HG02642 (cell line): ENCODE data around the gene FJX1.
"Not testable (repeated sequence)": the region's sequence is repeated elsewhere in the genome, so short reads cannot be mapped to it uniquely, and the experiment has no call there.

ENCODE experiments used
- ATAC-seq: cut with Tn5 transposase; IDR thresholded peaks from one replicate; pipeline ENCODE4 v1.9.1; 2021; ENCODE audit warnings: mild to moderate bottlenecking; ENCODE audit not compliant: unreplicated experiment, poor library complexity

FJX1 gene

DNA sequence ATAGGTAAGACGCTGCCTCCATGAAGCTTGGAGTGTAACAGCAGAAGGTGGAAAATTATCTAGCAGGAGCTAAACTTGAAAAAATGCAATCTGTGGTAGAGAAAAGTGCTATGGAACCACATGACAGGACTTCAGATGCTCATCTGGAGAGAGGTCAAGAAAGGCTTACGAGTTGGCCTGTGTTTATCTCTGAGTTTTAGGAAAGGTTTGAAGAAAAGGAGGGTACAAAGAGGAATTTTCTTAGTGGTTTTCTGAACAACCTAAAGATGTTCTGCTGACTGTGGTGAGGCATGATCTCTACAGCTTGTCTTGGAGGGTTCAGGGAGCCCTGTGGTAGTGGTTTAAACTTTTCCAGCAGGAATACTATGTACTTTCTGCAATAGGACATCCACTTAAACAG is 8.2 kb downstream of the FJX1 start:
- no peak for ATAC-seq

DNA sequence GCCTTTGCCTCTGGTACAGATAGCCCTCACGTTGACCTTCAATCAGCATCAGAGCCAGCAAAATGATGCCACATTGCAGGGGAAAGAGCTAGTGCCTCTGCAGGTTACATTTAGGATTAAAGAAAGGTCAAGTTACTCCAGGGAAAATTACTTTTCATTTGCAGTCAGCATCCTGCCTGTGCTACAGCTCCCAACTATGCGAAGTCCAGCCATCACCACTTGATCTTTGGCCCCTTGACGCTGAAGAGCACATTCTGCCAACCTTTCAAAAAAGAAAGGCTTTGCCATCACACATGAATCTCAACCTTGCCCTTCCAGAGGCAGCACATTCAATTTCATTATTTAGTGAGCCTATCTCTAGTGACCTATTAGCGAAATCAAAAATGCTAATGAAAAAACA is 11.3 kb downstream of the FJX1 start:
- ATAC-seq = no peak

DNA sequence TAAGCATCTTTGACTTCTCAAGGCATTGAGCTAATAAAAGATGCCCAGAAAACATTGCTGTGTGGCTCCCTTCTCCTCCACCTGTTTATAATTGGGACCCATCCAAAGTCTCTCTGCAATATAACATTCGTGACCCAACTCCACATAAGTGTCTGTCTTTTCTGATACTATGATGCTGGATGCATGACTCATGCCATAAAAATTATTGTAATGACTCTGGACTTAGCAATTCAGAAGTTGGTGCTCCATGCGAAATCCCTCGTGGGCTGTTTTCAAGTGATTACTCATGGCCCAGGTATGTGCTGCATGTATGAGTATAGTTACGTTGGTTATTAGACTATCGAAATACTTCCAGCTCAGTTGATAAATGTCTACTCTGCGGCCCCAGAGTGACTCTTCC is 11.7 kb downstream of the FJX1 start:
- ATAC-seq = no peak

DNA sequence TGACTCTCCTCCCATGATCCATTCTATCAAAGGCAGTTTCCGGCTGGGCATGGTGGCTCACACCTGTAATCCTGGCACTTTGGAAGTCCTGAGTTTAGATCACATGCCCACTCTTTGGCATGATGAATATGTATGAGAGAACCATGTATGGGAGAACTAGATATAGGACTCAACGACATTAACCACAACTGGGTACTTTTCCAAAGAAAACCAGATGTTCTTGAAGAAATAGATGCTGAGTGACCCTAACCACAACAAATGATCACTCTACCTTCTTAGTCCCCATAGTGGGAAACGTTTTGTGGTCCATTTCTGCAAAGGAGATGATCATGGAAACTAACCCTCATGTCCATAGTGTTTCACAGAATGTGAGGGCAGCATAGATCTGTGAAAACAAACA is 13.6 kb downstream of the FJX1 start:
- ATAC-seq = no peak

DNA sequence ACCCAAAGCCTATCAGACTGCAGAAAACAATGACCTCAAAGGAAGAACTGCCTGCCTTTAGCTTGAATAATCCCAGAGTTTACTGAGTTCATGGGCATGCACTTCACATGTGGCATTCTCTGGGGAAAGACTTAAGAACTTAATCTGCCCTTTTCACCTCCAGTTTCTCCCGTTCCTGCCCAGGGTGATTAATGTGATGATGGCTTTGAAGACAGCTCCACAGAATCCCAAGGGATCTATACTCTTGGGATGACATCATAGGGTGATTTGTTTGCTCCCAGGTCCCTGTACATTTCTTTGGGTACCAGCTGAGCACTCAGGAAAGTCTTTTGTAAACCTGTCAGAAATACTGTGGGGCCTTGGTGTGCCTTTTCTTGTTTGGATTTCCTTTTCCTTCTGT is 14.0 kb downstream of the FJX1 start:
- no peak for ATAC-seq

DNA sequence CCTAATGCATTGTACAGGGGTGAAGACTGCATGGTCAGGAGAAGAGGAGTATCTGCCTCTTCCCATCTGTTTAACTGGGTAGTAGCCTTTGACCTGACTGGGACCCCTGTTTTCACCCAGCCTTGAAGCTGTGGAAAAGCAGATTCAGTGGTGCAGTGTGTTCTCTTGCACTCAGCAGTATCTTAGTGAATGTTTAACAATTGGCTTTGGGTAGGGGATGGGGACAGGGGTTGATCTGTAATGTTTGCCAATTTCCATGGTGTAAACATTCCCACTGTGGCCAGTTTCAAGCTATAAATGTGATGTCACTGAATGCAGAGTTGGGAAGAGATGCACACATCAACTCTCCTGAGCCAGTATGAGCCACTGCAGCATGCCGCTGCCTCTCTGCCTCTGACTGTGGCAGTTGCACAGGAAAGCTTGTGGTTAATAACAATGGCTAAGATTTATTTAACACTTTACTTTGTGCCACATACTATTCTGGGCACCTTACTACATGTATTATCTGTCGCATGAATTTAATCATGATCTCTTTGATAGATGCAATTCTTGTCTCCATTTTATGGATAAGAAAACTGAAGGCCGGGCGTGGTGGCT is 15.7 kb downstream of the FJX1 start:
- no peak for ATAC-seq

DNA sequence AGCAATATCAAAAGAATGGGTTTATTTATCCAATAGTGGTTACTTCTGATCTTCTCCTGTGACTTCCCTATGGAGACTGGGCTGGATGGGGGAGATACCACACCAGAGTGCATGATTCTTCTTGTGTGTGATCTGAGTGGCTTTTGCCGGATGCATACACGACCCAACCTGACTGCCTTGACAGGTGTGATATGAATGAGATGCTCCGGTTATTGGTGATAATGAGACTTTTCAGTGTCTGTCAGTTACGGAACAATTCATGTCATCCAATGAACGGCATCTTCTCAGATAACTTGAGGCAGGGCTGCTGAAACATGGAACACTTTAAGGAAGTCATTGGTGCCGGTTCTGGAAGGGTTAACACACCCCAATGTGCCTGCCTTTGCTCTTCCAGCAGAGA is 17.7 kb downstream of the FJX1 start:
- ATAC-seq = no peak

DNA sequence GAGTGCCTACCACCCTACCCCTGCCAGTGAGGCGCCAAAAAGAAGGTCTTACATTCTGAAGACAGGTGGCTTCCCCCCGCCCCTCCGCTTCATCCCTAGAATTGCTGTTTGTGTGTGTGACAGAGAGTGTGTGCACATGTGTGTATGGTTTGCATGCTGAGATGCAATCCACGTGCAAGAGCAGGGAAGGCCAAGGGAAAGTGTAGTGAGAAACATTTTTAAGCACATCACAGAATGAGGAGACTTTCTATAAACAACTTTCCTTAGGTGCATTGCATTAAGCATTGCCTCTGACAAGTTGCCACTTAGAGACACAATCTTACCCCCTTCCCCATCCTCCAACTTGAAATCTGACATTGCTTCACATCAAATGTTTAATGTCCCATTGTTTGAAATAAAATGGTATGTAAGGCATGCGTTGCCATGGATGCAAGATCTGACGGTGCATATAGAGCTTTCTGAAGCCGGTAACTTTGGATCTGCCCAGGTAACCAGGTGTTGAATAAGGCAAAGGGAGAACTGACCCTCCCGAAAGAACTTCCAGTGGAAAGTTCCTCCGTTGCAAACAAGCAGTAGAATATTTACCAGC is 21.4 kb downstream of the FJX1 start:
- ATAC-seq = no peak

DNA sequence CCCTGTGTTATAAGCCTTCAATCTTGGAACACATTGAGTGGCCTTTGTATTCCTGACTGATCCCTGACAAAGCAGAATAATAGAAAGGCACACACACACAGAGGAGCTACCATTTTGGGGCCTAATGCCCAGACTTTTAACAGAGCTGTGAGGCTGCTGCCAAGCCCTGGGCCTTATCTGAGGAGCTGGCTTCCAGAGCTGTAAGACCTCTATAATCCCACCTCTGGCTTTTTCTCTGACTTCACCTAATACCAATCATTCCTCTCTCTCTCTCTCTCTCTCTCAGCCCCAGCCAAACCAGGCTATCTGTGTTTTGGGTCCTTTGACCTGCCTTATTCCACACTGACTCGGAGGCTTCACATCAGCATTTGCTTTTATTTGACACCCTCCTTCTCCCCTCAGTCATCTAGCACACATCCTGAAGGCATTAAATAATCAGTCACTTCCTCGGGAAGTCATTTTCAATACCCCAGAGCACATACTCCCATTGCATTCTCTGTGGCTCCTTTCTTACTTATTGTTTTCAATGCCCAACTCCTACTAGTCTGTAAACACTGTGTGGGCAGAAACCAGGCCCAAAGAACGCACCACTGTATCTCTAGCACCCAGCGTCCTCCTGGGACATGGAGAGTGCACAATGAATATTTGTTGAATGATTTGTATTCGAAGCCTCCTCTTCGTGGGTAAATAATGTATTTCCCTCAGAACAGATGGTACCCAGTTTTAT is 23.1 kb downstream of the FJX1 start:
- ATAC-seq = no peak

DNA sequence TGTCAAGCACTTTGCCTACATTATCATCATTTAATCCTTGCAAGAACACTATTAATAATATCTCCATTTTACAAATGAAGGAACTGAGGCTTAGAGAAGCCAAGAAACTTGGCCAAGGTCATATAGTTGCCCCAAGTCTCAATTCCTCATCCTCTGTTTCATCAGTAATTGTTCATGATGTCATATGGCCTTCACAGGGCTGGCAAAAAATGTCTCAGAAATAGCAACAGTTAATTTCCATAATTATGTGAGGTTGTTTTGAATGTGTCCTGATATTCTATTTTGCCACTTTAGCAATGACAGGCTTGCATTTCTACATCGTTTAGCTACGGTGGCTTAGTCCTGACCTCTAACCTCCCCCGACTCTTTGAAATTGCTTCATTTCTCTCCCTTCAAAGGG is 23.7 kb downstream of the FJX1 start:
- no peak for ATAC-seq

DNA sequence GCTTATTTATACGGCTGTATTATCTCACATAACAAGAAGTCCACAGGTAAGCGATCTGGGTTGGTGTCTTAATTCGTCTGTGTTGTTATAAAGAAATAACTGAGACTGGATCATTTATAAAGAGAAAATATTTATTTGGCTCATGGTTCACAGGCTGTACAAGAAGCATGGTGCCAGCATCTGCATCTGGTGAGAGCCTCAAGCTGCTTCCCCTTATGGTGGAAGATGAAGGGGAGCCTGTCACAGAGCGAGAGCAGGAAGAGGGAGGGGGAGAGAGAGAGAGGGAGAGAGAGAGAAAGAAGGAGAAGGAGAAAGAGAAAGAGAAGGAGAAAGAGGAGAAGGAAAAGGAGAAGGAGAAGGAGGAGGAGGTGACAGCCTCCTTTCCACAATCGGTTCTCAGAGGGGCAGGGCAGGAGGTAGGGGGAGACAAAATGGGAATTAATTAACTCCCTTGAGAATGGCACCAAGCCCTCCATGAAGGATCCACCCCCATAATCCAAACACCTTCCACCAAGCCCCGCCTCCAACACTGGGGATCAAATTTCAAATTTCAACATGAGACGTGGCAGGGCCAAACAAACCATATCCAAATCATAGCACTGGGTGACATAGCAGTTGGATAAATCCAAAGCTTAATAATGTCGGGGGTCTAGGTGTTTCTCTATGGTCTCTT is 29.3 kb downstream of the FJX1 start:
- no peak for ATAC-seq

DNA sequence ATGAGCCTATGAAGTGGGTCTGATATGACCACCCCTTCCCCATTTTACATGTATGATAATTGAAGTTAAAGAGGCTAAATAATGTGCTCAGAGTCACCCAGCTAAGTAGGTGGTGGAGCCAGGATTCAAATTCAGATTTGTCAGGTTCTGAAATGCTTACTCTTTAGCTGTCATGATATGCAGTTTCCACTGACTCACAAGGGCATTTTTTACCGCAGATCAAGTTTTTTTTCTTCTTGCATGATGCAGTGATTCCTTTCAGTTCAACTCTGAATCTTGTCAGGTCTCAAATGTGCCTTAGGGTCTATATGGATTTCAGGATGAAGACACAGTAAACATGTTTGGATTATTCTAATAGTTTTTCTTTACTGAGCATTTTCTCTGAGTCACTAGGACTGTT is 31.7 kb downstream of the FJX1 start:
- no peak for ATAC-seq

DNA sequence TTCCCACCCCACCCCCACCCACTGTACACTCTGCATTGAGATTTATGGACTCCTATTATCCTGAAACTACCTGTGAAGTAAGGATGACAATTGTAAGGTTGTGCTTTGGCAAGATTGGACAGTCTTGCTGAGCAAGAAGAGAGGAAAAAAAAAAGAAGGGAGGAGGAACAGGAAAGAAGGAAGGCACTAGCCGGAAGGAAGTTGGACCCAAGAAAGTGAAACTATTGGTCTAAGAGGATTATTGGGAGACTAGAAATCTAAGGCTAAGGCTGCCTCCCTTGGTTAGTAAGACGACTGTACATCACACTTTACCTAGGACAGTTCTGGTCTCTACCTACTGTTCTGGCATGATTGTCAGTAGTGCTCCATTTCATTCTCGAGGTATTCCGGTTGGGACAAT is 32.2 kb downstream of the FJX1 start:
- ATAC-seq = no peak

DNA sequence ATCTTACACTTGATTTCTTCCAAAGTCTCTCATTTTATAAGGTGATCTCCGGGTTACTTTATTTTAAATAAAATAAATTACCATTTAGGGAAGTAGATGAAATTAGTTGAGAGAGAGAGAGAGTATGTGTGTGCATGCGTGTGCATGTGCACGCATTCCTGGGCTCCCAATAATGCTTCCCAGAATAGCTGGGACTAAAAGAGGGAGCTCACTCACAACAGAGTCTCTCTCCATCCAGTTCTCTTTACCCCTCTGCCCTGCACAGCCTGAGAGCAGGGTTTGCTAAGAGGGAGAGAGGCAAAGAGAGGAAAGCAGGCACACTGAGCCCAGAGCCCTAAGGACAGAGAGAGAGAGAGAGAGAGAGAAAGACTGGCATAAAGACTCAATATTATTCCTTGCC is 33.0 kb downstream of the FJX1 start:
- no peak for ATAC-seq

DNA sequence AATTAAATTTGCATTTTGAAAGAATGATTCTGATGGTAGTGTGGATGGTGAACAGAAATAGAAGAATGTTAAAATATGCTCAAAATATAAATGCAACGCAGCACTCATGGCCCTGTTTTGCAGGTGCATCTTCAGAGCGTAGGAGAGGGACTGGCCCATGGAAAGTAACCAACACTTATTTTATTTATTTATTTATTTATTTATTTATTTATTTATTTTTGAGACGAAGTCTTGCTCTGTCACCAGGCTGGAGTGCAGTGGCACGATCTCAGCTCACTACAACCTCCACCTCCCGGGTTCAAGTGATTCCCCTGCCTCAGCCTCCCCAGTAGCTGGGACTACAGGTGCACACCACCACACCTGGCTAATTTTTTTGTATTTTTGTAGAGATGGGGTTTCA is 34.5 kb downstream of the FJX1 start:
- not testable (repeated sequence) for ATAC-seq

DNA sequence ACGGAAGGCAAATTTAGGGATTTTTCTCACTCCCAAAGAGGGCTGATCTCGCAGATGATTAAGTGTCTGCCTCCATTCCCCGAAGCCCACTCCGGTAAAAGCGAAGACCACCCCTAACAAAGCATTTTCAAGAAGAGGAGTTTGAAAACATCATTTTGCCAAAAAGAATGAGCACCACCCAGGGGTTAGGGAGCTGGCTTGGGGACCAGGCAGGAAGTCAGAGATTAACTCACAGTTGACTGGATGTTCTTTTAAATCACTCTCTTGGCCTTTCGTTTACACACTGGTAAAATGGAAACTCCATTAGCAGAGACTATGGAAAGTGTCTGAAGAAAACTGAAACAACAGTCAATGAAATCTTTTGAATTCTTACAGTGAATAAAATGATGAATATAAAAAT is 36.5 kb downstream of the FJX1 start:
- ATAC-seq = no peak

DNA sequence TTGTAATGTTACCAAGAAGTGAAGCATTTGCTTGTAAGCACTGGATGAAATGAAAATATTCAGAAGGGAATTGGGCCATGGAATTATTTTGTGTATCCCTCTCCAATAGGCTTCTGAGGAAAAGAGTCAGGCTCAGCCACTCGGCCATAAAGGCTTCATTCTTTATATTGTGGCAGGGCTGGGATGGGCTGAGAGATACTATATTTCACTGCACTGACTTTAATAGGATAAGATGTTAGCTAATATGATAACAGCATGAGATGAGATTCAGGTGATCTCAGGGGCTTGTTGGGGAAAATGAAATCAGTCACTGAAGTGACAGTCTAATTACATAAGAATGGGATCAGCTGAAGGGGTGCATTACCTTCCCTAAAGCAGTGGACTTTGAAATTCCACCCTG is 37.0 kb downstream of the FJX1 start:
- ATAC-seq = no peak

DNA sequence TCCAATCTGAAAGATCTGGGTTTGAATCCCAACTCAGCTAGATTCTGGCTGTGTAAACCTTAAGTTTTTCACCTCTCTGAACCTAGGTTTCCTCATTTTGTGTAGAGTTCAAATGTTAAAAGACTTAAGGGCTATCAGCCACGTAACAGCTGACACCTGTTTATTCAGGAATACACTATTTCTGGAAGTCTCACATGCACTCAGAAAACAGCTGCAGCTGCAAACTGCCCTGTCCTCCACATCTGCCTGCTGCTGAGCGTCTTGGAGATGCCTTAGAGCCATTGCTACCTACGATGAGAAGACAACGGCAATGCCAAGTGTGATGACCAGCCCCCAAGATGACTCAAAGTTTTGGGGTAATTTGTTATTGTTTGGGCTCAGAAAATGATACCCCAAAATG is 37.6 kb downstream of the FJX1 start:
- no peak for ATAC-seq

DNA sequence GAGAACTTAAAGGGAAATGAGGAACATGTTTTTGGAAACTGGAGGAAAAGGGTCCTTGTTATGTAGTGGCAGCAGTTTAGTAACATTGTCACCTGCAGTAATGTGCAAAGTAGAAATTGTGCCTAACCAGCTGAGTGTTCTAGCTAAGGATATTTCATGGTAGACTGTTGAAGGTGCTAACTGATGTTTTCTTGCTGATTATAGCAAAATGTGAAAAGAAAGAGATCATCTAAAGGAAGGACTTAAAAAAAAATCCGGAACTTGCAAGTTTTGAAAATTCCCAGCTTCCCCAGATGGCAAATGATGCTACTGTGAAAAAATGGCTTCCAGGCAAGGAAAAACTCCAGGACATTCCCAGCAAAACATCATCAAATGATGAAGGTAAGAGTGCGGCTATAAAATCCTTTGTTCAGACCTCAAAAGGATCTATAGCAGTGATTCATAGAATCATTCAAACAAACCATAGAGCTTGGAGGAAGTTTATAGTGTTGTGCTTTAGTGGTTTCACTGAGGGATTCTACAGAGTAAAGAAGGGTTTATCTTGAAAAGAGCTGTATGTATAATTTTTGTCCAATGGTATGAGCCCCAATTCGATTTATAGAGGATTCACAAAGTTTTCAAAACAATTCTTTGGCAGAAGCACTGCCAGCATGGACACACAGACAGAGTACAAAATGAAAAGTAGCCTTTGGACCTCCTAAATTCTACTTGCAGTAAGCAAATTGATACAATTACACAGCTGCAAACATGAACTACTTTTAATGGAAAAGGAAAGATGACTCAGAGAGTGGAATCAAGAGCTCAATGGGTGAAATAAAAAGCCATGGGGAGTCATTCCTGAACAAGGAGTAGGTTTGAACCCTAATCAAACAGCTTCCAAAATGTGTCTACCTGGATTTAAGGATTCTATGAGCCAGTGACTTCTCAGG is 40.0 kb downstream of the FJX1 start:
- ATAC-seq = no peak

DNA sequence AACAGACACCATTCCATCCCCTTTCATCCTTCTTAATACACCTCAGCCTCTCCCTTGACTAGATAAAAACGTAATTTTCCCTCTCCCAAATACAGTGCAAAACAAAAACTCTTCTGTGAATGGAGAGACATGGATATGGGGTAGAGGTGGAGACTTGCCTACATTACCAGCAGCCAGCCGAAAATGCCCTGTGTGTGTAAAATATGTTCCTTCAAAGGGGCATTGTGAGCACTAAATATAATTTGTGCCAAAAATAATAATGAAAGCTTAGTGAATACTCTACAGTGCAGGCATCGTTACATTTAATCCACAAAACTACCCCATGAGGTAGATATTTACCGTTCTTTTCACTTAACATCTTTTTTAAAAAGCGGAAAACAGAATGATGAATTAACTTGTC is 43.3 kb downstream of the FJX1 start:
- ATAC-seq = no peak
